Measurements from ENCODE around the gene NOCT.
"Not testable (repeated sequence)": the region's sequence is repeated elsewhere in the genome, so short reads cannot be mapped to it uniquely, and the experiment has no call there.

NOCT gene, protein sequence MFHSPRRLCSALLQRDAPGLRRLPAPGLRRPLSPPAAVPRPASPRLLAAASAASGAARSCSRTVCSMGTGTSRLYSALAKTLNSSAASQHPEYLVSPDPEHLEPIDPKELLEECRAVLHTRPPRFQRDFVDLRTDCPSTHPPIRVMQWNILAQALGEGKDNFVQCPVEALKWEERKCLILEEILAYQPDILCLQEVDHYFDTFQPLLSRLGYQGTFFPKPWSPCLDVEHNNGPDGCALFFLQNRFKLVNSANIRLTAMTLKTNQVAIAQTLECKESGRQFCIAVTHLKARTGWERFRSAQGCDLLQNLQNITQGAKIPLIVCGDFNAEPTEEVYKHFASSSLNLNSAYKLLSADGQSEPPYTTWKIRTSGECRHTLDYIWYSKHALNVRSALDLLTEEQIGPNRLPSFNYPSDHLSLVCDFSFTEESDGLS

DNA sequence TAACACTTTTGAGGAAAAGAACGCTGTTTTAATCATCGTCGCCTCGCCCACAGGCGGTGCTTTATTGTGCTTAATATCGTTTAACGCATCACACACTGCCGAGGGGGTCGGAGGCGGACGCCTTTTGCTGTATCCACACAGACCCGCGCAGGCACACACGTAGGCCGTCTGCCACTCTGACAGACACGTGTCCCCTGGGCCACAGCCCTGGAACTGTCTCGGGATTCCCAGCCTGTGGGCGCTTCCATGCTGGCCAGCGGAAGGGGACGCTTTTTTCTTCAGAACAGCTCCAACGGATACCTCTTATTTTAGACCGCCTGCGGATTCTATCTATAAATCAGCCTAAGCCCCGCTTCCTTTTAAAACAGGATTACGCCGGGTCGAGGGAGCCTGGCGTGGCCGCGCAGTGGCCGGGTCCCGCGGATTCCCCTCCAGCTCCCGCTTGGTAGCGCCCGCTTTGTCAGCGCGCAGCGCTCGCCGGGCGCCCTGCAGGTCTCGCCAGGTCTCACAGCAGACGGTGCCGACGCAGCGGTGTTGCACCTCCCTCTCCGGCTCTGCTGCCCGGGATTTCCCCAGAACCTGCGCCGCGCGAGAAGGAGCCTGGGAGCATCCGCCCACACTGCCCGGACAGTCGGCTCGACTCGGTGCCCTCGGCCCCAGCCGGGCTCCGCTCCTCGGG is at the start of gene NOCT:
Gene NOCT (plus strand): TSS at position 513 of the 679 bp plus-strand sequence. CDS start 201 bp downstream, outside the sequence.
- DNase-seq (ENCODE audit: extremely low read depth in 1 of 2, low read depth in 1 of 2) = peak; percentile 81 to 83

DNA sequence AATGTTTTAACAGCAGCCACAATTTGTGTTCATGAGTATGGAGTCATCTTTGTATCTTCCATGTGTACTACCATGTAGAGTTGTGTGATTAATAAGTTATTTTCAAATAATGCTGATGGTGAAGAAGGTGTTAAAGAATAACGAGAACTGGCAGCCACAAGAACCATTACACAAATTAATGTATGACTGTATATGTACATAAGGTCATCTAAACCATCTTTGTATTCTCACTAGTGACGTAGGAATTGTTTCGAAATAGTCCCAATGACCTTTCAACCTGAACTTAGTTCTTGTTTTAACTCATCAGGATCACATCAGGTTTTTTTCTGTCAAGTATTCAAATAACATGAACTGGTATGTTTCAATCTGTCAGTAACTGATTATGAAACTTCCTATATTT is 48.3 kb upstream of the NOCT start:
- no peak for DNase-seq (ENCODE audit: extremely low read depth in 1 of 2, low read depth in 1 of 2)

DNA sequence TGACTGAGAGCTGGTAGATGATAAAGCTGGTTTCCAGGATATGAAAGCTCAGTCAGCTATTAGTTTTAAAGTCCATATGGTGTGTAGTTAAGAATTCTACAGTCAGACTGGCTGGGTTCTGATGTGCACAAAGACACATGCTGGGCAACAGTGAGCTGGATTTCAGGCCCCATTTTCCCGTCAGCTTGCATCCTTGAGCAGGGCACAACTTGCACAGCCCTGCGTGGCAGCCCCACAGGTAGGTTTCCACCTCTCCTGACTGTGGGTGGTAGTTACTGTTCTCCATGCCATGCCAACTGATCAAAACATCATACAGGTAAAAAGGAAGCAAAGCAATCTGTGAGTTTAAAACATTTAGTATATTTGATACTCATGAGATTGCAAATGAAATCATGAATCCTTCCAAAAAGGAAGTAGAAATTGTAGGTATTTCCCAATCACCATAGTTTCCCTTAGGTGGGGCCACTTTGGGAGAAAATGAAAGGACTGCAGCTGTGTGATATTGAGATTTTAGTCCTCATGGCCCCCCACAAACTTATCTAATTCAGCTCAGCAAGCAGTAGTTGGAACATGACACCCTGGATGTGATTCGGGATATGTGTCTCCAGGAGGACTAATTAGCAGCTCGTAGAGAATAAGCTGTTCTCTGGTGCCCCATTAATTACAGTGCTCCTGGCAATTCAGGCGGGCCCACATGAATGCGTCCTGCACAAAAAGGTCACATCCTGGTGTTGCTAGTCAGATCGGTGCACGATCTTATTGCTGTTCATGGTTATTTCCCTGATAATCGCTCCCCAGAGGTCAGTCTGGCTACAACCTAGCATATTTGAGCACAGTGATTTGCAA is 42.4 kb upstream of the NOCT start:
- DNase-seq (ENCODE audit: extremely low read depth in 1 of 2, low read depth in 1 of 2) = no peak

DNA sequence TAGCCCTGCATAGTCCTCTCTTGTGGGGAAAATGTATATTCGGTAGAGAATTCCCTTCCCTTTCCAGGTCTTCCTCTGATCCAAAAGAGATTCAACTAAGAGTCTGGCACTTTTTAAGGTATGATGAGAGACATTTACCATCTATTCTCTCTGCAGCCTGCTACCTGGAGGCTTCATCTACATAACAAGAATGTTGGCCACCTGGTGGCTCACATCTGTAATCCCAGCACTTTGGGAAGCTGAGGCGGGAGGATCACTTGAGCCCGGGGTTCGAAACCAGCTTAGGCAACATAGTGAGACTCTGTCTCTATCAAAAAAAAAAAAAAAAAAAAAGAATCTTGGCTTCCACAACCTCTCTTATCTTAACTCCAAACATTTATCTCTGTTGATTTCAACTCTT is 40.4 kb upstream of the NOCT start:
- no peak for DNase-seq (ENCODE audit: extremely low read depth in 1 of 2, low read depth in 1 of 2)

DNA sequence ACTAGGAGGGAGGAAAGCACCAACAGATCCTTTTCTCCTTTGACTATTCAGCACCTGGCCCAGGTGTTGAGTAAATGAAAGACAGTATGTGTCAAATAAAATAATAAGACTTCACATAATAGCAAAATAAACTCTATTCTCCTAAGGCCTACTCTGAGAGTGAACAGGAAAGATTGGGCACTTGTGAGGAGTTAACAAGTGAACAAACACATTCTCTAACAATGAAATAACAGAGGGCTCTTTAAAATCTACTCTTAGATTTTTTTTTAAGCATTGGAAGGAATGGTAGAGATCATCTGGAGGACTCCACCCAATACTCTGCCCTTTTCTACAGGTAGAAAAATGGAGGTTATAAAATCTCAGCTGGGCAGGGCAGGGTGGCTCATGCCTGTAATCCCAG is 39.1 kb upstream of the NOCT start:
- DNase-seq (ENCODE audit: extremely low read depth in 1 of 2, low read depth in 1 of 2) = no peak

DNA sequence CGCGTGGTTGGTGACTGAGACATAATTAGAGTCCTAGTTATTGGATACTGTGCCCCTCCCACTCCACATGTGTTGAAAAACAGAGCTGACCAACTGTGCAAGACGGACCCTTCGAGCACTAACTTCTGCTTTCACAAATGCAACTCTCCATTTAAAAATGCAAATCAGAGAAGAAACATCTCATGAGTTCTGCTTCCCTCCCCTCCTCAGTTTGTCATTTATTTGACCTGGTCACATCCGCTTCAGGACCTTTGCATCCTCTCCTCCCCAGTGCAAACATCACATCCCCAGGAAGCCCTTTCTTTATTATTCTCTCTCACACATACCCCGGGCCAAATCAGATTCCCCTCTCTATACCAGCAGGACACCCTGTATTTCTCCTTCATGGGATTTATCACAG is 38.1 kb upstream of the NOCT start:
- DNase-seq (ENCODE audit: extremely low read depth in 1 of 2, low read depth in 1 of 2) = no peak

DNA sequence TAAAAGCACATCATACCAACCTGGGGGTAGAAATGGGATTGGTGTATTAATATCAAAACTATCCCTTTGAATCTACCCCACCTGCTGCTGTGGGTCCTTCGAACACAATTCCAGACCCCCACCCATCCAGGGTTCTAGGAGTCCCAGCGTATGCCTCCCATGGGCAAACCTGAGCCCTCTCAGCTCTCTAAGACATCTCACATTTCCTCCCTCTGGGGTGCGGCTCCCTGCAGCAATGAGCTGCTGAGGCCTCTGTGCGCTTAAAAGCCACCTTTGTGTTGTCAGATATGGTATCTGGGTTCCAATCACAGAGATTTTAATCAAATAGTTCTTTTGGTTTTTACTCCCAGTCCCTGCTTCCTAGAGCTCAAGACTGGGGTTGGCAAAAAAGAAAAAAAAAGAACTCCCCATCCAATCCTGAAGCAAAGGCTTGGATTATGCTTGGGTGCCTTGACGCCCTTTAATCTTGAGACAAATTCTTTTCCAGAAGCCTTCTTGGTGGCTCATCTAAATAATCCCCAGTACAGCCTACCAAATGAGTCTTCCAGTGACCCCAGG is 37.5 kb upstream of the NOCT start:
- no peak for DNase-seq (ENCODE audit: extremely low read depth in 1 of 2, low read depth in 1 of 2)

DNA sequence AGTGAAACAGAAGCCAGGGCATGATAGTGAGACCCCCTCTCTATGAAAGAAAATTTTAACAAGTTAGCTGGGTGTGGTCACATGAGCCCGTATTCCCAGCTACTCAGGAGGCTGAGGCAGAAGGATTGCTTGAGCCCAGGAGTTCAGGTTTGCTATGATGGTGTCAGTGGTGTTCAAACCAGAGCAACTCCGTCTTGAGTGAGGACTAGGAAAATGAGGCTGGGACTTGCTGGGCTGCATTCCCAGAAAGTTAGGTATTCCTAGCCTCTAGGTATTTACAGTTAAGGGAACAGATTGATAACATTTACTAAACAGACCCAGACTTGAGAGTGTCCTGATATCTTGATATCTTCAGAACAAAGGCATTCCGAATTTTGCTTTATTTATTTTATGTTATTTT is 37.0 kb upstream of the NOCT start:
- DNase-seq (ENCODE audit: extremely low read depth in 1 of 2, low read depth in 1 of 2) = no peak

DNA sequence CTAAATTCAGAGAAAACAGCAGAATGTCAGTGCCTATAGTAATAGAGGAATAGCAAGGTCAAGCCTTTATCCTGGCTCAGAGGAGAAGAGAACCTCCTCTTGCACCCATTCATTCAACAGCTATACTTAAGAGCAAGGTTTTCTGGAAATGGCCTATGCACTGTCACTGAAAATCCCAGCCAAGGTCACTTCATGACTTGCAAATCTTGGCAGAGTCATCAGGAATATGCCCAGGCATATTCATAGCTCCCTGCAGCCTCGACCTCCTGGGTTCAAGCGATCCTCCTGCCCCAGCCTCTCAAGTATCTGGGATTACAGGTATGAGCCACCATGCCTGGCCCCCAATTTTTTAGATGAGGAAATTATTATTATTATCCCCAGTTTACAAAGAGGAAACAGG is 35.8 kb upstream of the NOCT start:
- no peak for DNase-seq (ENCODE audit: extremely low read depth in 1 of 2, low read depth in 1 of 2)

DNA sequence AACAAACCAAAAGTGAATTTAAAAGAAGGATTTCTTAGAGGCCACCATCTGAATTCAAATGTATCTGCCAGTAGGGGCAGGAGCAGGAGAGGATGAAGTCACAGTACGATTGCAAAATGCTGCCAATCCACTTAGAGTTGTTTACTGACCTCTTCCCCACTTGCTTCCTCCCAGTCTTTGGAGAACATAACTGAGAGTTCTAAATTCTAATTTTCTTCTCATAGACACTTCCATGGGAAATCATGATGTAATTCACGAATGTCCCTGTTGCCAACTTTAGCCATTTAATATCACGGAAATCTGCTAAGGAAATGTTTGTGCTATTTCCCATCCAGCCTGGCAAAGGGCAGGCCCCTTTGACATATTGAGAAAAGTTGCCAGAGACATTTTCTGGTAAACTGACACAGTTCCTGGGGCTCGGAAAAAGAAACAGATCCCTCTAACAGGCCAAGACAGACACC is 33.6 kb upstream of the NOCT start:
- DNase-seq (ENCODE audit: extremely low read depth in 1 of 2, low read depth in 1 of 2) = no peak

DNA sequence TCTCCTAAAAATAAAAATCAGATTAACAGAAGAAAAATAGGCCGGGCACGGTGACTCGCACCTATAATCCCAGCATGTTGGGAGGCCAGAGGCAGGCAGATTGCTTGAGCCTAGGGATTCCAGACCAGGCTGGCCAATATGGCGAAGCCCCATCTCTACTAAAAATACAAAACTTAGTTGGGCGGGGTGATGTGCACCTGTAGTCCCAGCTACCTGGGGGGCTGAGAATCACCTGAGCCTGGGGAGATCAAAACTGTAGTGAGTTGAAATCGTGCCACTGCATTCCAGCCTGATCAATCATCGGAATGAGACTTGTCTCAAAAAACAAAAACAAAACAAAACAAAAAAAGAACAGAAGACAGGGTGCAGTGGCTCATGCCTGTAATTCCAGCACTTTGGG is 32.8 kb upstream of the NOCT start:
- no peak for DNase-seq (ENCODE audit: extremely low read depth in 1 of 2, low read depth in 1 of 2)

DNA sequence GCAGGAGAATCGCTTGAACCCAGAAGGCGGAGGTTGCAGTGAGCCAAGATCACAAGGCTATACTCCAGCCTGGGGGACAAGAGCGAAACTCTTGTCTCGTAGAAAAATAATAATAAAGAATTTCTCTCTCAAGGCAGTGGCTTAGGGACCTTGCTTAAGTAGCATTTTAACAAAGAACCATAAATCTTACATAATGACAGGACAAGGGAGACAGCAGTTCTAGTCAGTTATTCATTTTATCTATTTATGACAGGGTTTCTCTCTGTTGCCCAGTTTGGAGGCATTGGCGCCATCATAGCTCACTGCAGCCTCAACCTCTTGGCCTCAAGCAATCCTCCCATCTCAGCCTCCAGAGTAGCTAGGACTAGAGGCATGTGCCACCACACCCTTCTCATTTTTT is 31.9 kb upstream of the NOCT start:
- no peak for DNase-seq (ENCODE audit: extremely low read depth in 1 of 2, low read depth in 1 of 2)

DNA sequence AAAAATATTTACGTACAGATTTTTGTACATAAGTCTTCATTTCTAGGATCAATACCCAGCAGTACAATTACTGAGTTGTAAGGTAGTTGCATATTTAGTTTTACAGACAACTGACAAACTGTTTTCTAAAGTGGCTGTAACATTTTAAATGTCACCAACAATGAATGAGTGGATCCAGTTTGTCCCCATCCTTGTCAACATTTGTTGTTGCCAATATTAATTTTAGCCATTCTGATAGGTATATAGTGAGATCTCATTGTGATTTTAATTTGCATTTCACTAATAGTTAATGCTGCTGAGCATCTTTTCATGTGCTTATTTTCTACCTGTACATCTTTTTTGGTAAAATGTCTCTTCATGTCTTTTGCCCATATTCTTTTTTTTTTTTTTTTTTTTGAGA is 30.9 kb upstream of the NOCT start:
- no peak for DNase-seq (ENCODE audit: extremely low read depth in 1 of 2, low read depth in 1 of 2)

DNA sequence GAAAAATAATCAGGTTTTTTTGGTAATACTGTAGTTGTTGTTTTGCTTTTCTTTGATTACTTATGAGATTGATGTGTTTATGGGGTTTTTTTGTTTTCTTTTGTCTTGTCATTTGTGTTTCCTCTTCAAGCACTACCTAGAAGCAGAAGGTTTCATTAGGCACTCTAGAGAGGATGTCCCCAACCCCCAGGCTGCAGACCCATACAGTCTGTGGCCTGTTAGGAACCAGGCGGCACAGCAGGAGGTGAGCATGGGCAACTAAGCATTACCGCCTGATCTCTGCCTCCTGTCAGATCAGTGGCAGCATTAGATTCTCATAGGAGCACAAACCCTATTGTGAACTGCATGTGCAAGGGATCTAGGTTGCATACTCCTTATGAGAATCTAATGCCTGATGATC is 22.9 kb upstream of the NOCT start:
- DNase-seq (ENCODE audit: extremely low read depth in 1 of 2, low read depth in 1 of 2) = no peak

DNA sequence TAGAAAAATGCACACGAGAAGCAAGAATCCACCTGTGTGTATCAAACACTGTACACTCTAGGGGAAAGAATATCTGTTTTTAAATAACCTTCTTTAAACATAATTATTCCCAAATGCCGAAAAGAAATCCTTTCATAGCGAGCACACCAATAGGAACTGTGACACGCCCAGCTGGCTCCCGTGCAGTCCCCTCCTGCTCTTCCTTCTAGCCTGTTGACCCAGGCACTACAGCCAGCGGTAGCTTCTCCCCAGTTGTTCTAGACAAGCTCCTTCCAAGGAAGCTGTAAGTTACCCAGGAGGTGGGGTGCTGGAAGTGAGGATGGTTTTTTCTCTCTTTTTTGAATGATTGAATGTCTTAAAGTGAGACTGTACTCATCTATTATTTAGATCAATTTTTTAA is 19.5 kb upstream of the NOCT start:
- DNase-seq (ENCODE audit: extremely low read depth in 1 of 2, low read depth in 1 of 2) = no peak

DNA sequence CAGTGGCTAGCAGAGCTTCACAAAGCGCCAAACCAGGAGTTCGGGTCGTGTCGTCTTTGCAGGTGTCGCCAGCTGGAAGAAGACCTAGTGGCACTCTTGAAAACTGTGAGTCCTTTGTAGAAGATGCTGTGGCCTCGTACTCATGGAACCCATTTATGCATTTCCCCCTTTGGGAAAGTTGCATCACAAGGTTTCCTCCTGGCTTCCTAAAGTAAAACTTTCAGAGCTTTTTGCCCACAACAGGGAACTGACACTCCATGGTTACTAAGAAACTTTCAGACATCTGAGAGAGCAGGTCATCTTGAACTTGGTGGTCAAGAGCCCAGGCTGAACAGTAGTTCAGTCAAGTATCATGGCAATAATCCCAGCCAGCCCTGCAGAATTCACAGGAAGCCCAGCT is 15.9 kb upstream of the NOCT start:
- no peak for DNase-seq (ENCODE audit: extremely low read depth in 1 of 2, low read depth in 1 of 2)

DNA sequence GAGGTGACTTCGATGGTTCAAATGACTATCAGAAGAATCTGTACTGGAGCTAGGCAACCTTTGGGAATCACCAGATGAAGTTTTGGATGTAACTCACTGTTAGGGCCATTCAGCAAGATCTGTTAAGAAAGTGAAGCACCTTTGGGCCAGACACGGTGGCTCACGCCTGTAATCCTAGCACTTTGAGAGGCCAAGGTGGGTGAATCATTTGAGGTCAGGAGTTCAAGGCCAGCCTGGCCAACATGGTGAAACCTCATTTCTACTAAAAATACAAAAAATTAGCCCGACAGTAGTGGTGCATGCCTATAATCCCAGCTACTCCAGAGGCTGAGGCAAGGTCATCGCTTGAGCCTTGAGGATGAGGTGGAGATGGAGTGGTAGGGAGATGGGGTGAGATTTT is 15.4 kb upstream of the NOCT start:
- not testable (repeated sequence) for DNase-seq (ENCODE audit: extremely low read depth in 1 of 2, low read depth in 1 of 2)

DNA sequence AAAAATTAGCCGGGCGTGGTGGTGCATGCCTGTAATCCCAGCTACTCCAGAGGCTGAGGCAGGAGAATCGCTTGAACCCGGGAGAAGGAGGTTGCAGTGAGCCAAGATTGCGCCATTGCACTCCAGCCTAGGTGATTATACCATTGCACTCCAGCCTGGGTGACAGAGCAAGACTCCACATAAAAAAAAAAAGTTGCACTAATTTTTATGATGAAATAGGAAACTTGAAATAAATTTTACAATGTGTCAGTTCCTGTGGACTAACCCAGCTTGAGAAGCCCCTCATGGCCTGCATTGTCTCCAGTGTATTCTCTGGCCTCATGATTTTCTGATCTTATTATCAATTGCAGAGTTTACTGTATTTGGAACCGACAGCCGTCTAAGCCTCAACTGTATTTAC is 14.2 kb upstream of the NOCT start:
- not testable (repeated sequence) for DNase-seq (ENCODE audit: extremely low read depth in 1 of 2, low read depth in 1 of 2)

DNA sequence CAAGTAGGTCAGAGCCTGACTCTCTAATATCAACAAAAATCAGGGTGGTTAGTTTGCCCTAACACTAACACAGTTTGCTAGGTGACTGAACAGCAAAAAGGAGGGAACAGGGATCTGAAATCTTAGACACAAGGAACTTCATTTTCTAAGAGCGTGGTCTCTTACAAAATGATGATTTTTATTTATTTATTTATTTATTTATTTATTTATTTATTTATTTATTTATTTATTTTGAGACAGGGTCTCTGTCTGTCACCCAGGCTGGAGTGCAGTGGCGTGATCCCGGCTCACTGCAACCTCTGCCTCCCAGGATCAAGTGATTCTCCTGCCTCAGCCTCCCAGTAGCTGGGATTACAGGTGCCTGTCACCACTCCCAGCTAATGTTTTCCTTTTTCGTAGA is 11.9 kb upstream of the NOCT start:
- DNase-seq (ENCODE audit: extremely low read depth in 1 of 2, low read depth in 1 of 2) = not testable (repeated sequence)

DNA sequence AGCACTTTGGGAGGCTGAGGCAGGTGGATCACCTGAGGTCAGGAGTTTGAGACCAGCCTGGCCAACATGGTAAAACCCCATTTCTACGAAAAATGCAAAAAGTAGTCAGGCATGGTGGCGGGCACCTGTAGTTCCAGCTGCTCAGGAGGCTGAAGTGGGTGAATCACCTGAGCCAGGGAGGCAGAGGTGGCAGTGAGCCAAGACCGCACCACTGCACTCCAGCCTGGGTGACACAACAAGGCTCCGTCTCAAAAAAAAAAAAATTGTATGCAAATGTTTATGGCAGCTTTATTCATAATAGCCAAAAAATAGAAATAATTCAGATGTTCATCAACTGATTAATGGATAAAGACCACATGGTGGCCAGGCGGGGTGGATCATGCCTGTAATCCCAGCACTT is 9.8 kb upstream of the NOCT start:
- DNase-seq (ENCODE audit: extremely low read depth in 1 of 2, low read depth in 1 of 2) = no peak

DNA sequence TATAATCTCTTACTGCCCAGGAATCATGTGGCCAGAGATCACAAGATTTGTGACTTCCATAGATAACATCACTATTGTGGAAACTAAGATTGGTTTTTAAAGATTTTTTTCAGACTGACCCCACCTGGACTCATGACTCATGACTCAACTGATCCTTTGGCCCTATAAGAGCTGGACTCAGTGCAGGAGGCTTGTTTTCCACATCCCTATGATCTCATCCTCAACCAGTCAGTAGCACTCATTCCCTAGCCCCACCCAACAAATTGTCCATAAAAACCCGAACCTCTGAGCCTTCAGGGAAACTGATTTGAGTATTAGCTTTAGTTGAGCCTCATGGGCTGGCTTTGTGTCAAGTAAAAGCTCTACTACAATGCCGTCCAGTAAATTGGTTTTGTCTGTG is 7.9 kb upstream of the NOCT start:
- DNase-seq (ENCODE audit: extremely low read depth in 1 of 2, low read depth in 1 of 2) = no peak
